ENCODE results near the gene CRIP2. TPM values are rescaled to one million over a fixed set of nuclear protein-coding genes. Genes with fewer than 3 reads are reported as not detected.

CRIP2 gene
- total and polyA plus RNA-seq, 9 of the 15 experiments (the other 6 are each of a cell fraction or from before 2014, with no cell fraction given): 0.18 to 2.0 (median 0.69) TPM; not detected in 1

- H3K27me3 ChIP-seq (ENCODE audit: control insufficient read depth in 2 of 2, insufficient read depth in 2 of 2, low read length in 2 of 2): no peaks in the 10 kb centered on the region
- H3K36me3 ChIP-seq (ENCODE audit: control insufficient read depth, insufficient read depth, low read length): peaks cover 46% of the 10 kb centered on the region; the same call in 1 of the 3 replicates
- H3K27ac ChIP-seq (ENCODE audit: extremely low read depth, low read depth, low read length): no peak overlapping the region
- no peak overlapping the region for H3K4me3 ChIP-seq
- CTCF ChIA-PET (ENCODE audit: low intra/inter-chr PET ratio): no interaction called here
- no peak overlapping the region; a peak in 1 of 4 replicates for H3K9ac ChIP-seq (ENCODE audit: insufficient read depth in 1 of 2, low read depth in 2 of 2, low read length in 2 of 2)
- 90% methylated on average over 12 of the region's 14 CpGs for WGBS (ENCODE audit: insufficient coverage, low coverage, missing lambda C conversion rate)
- TF ChIP-seq POLR2G (IDR thresholded peaks at IDR 0.05; ENCODE audit: low read depth, low read length): peak; percentile 16; the same call in 1 of the 2 replicates
- TF ChIP-seq, protein P1, sequence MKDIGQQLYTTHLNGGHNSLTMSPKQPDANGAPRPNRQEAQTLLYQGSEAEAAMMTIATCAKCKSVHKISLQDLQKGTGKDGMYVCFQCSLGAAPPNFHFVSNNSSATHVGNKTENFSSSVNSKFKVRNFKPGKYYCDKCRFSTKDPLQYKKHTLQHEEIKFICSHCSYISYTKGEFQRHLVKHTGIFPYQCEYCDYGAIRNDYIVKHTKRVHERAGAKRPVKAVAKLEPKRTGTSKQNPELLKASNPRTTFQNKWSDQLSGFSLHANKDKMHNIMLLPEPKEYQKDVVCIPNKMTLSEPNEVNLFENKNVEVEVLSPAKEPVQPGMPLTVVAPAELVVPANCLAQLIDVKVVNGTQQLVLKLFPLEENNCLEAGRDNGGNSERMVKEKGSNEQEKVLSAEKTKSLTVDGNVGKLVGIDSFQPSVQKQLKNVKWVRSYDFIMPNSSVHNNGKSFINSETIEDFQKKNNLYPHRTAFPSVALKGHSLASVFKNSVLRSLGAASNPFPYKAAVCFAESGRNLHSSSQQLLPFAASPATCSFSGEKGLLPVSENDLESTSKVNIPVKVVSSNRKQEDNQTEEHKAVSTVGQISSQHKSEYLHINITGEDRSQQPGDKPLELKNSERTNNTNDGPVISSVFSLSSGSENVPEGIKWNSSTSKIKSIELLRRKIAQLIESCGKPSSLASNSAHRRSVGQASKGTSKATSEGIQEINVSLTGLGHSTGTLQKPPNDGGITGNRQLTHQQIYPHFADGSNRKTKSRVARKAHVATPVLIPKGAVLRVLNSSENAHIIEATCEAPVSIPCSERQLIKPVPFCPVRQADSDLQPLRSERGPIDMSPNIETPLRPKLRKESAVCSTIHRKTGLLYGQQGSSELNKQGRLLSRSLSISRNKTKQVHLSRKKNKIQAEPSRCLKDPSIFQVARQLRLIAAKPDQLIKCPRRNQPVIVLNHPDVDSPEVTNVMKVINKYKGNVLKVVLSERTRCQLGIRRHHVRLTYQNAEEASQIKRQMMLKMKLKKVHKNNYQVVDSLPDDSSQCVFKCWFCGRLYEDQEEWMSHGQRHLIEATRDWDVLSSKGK (CRISPR knock-in tag; IDR thresholded peaks at IDR 0.05): no peak
- BruUV-seq (replicated peaks): no TSS peak
- 0 out of 3 replicates have a peak, but pooled peaks cover 5% of the 10 kb centered on the region for H3K79me2 ChIP-seq (ENCODE audit: control insufficient read depth, insufficient read depth, low read length)
- no peaks in the 10 kb centered on the region for H3K9me3 ChIP-seq (replicated peaks; ENCODE audit: control insufficient read depth, insufficient read depth, low read depth, low read length)
- no peak overlapping the region for H3K4me2 ChIP-seq (ENCODE audit: insufficient read depth, low read length)
- no peaks in the 10 kb centered on the region for H4K20me1 ChIP-seq (replicated peaks; ENCODE audit: control insufficient read depth, insufficient read depth, low read length)
- in situ Hi-C loops (cut with MboI): no loop called here
- ATAC-seq (no peak), DNase-seq (ENCODE audit: extremely low read depth in 1 of 4, low spot score in 3 of 4) (no peak), FAIRE-seq (no peak)
- H2AFZ ChIP-seq (ENCODE audit: low read depth, low read length): no peak overlapping the region
- H3K9me1 ChIP-seq (ENCODE audit: control insufficient read depth, insufficient read depth, low read length): no peaks in the 10 kb centered on the region
- POLR2A ChIA-PET: interaction anchor here (0.7 kb wide), 1 partner anchor 24 kb away, joined by 4 read pairs; no protein-coding TSS in a partner anchor
- intact Hi-C loops (cut with micrococcal nuclease): loop anchor here (5.0 kb wide), 1 partner anchor 40 kb away; the partner anchor contains the start of gene CRIP1
- H3K4me1 ChIP-seq (replicated peaks in 1 of 2; ENCODE audit: control insufficient read depth in 2 of 2, insufficient read depth in 2 of 2, low read length in 2 of 2): peaks cover 0 to 48% of the 10 kb centered on the region in 2 experiments; a peak in 2 of 5 replicates
These were observed 27.6 kb upstream of the CRIP2 start for GRCh38 chr14:105446971-105447370.
